Mesothelial cell of epicardium (in vitro differentiated cells): ENCODE measurements around the gene GPHA2. TPM values are rescaled to one million over a fixed set of nuclear protein-coding genes. Genes with fewer than 3 reads are reported as not detected.

Source experiments
- DNase-seq, 2 experiments: peaks; one replicate each; pipeline ENCODE4 v3.0.0; 2021; ENCODE audit warnings: low spot score in 2 of 2; ENCODE audit not compliant: unreplicated experiment in 2 of 2
- H3K27ac Mint-ChIP-seq: 2 replicates; pipeline ENCODE4 v1.8.0; 2021; ENCODE audit warnings: mixed read lengths
- H3K27me3 Mint-ChIP-seq: 2 replicates; pipeline ENCODE4 v1.8.0; 2021; ENCODE audit warnings: low read depth, mixed read lengths
- H3K36me3 Mint-ChIP-seq: 2 replicates; pipeline ENCODE4 v1.8.0; 2021; ENCODE audit warnings: mixed read lengths
- H3K4me1 Mint-ChIP-seq: 2 replicates; pipeline ENCODE4 v1.8.0; 2021; ENCODE audit warnings: mixed read lengths
- H3K4me3 Mint-ChIP-seq: 2 replicates; pipeline ENCODE4 v1.8.0; 2021; ENCODE audit warnings: mild to moderate bottlenecking, moderate library complexity, mixed read lengths
- H3K9me3 Mint-ChIP-seq: 2 replicates; pipeline ENCODE4 v1.8.0; 2021; ENCODE audit warnings: mixed read lengths
- total RNA-seq: library from RNA; stranded (reverse); gene quantifications from 3 replicates; pipeline ENCODE4 v1.2.1, GENCODE V29; 2021
- TF ChIP-seq, protein P1 (sequence below): fragments of 200-600 bp; sonication (generic); IDR thresholded peaks from one replicate; pipeline ENCODE4 v1.5.0; 2021; ENCODE audit warnings: antibody characterized with exemption; ENCODE audit not compliant: unreplicated experiment

Gene GPHA2
- total RNA-seq, 1 donor from 2014 or later, result not detected

DNA sequence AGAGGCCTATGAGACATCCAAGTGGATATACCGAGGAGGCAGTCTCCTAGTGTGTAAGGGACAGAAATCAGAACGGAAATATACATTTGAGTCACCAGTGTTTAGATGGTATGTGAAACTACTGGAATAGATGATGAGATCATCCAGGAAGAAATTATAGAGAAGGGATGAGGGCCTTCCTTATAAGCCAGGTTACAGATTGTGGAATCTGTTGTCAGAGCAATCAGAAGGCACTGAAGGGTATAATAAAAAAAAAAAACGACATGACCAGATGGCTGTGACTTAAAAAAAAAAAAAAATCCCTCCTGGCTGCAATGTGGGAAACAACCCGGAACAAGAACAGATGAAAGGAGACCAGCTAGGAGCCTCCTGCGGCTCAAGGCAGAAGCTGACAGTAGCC is 33.5 kb upstream of the GPHA2 start:
- no peak for DNase-seq
- Mint-ChIP-seq H3K27me3 (peaks cover 12% of the 10 kb centered on the region), H3K9me3 (no peaks in the 10 kb centered on the region), H3K36me3 (no peaks in the 10 kb centered on the region), H3K27ac (no peak overlapping the region), H3K4me3 (no peak overlapping the region), H3K4me1 (no peaks in the 10 kb centered on the region)
- TF ChIP-seq, protein P1, sequence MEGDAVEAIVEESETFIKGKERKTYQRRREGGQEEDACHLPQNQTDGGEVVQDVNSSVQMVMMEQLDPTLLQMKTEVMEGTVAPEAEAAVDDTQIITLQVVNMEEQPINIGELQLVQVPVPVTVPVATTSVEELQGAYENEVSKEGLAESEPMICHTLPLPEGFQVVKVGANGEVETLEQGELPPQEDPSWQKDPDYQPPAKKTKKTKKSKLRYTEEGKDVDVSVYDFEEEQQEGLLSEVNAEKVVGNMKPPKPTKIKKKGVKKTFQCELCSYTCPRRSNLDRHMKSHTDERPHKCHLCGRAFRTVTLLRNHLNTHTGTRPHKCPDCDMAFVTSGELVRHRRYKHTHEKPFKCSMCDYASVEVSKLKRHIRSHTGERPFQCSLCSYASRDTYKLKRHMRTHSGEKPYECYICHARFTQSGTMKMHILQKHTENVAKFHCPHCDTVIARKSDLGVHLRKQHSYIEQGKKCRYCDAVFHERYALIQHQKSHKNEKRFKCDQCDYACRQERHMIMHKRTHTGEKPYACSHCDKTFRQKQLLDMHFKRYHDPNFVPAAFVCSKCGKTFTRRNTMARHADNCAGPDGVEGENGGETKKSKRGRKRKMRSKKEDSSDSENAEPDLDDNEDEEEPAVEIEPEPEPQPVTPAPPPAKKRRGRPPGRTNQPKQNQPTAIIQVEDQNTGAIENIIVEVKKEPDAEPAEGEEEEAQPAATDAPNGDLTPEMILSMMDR, result no peak

GRCh38 chr11:64967375-64967774 is 31.7 kb upstream of the GPHA2 start:
- no peaks in the 10 kb centered on the region for H3K36me3 Mint-ChIP-seq
- no peak for DNase-seq
- peaks cover 12% of the 10 kb centered on the region for H3K27me3 Mint-ChIP-seq
- no peak overlapping the region for H3K27ac Mint-ChIP-seq
- H3K4me1 Mint-ChIP-seq, result no peaks in the 10 kb centered on the region
- H3K9me3 Mint-ChIP-seq, result no peaks in the 10 kb centered on the region
- no peak overlapping the region for H3K4me3 Mint-ChIP-seq
- TF ChIP-seq, protein P1, result no peak

GRCh38 chr11:64963072-64963631 is 27.5 kb upstream of the GPHA2 start:
- no peaks in the 10 kb centered on the region for H3K4me1 Mint-ChIP-seq
- H3K9me3 Mint-ChIP-seq, result no peaks in the 10 kb centered on the region
- H3K27me3 Mint-ChIP-seq, result peaks cover 7% of the 10 kb centered on the region
- TF ChIP-seq, protein P1, result no peak
- H3K27ac Mint-ChIP-seq, result no peak overlapping the region
- no peaks in the 10 kb centered on the region for H3K36me3 Mint-ChIP-seq
- DNase-seq, result no peak
- no peak overlapping the region for H3K4me3 Mint-ChIP-seq

GRCh38 chr11:64960719-64961118 is 25.0 kb upstream of the GPHA2 start:
- no peaks in the 10 kb centered on the region for H3K36me3 Mint-ChIP-seq
- no peaks in the 10 kb centered on the region for H3K9me3 Mint-ChIP-seq
- DNase-seq, result no peak
- peaks cover 7% of the 10 kb centered on the region for H3K27me3 Mint-ChIP-seq
- H3K4me3 Mint-ChIP-seq, result no peak overlapping the region
- no peaks in the 10 kb centered on the region for H3K4me1 Mint-ChIP-seq
- TF ChIP-seq, protein P1, result no peak
- H3K27ac Mint-ChIP-seq, result no peak overlapping the region

GRCh38 chr11:64959498-64959897 is 23.8 kb upstream of the GPHA2 start:
- peaks cover 10% of the 10 kb centered on the region for H3K27me3 Mint-ChIP-seq
- no peaks in the 10 kb centered on the region for H3K9me3 Mint-ChIP-seq
- H3K4me3 Mint-ChIP-seq, result no peak overlapping the region
- no peak overlapping the region for H3K27ac Mint-ChIP-seq
- no peaks in the 10 kb centered on the region for H3K36me3 Mint-ChIP-seq
- H3K4me1 Mint-ChIP-seq, result no peaks in the 10 kb centered on the region
- TF ChIP-seq, protein P1, result no peak
- DNase-seq, result no peak

DNA sequence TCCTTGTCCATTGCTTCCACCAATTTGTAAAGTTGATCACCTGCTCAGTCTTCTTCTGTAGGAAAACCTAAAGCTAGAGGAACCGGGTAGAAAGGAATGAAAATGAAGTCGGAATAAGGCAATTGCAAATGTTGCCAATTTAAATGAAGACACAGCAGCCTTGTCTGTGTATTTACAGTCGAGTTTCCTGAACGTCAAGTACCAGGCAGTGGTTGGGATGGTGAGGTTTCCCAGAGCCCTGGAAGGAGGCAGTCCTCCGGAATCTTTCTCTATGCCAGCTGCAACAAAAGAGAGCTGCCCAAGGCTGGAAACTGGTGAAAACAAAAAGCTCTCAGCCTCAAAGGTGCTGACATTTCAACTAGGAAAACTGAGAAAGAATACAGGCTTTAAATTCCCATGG is 18.5 kb upstream of the GPHA2 start:
- TF ChIP-seq, protein P1, result no peak
- Mint-ChIP-seq H3K4me3 (no peak overlapping the region), H3K36me3 (no peaks in the 10 kb centered on the region)

More for the DNA sequence above, 18.5 kb upstream of the GPHA2 start:
- H3K4me1 Mint-ChIP-seq, result no peaks in the 10 kb centered on the region
- no peak for DNase-seq
- H3K27ac Mint-ChIP-seq, result no peak overlapping the region
- H3K9me3 Mint-ChIP-seq, result no peaks in the 10 kb centered on the region
- peaks cover 27% of the 10 kb centered on the region for H3K27me3 Mint-ChIP-seq
